GM19328 (cell line): ENCODE results near the gene TENT5A.

Source experiments
- ATAC-seq: cut with Tn5 transposase; IDR thresholded peaks from one replicate; pipeline ENCODE4 v1.9.1; 2021; ENCODE audit warnings: mild to moderate bottlenecking, moderate library complexity; ENCODE audit not compliant: unreplicated experiment

The TENT5A gene

DNA sequence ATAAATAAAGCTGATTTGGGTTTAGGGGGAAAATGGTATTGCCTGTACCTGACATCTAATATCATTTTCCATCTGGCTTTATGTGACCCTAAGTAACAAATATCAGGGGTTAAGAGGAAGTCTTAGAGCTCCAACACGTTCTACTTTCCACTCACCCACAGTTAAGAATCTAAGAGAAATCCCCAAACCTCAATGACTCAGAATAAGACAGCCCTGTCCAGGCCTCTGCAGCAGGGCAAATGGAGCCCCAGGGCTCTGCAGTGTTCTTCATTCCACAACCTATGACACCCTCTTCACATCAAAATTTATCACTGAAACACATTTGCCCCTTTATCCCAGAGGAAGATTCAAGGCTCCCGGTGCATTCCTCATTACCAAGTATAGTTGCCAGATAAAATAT is 20.3 kb upstream of the TENT5A start:
- ATAC-seq, result peak; percentile 97

DNA sequence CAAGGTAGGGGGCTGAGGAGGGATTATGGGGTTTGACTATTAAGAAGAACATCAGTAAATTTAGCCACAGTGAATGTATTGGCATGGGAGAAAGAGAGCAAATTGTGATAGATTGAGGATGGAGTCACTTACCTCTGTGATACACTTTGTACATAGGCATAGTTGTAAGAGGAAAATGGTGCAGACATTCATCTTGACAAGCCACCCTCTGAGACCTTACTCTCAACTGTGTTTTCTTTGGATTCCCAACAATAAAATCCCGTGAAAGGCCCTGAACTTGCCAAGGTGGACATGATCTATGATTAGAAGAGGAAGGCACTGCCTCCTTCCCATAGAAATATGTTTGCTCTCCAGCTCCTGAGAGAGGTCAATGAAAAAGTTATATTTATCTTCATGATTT is 18.6 kb upstream of the TENT5A start:
- no peak for ATAC-seq

DNA sequence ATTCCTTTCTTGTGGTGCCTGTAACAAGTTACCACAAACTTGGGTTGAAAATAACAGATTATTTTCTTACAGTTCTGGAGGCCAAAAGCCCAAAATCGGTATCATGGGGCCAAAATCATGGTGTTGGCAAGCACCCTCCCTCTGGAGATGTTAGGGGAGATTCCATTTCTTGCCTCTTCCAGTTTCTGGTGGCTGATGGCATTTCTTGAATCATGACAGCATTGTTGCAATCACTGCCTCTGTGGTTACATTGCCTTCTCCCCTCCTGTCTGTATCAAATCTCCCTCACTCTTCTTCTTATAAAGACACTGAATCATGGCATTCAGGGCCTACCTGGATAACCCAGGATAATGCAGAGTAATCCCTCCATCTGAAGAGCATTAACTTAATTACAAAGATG is 17.9 kb upstream of the TENT5A start:
- no peak for ATAC-seq

DNA sequence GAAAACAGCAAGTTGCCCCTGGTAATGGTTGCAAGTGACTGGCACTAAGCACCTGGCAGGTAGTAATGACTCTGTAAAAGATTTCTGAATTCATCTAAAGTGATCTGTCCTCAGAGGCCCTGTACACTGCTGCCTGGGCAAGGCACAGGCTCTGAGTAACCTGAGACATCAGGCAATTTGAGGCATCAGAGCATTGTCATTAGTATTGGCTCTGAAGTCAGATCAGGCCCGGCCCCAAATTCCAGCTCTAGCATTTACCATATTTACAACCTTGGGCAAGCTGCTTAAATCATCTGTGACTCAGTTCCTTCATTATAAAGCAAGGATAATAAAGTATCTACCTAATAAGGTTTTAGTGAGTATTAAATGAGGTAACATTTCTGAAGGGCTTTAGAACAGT is 17.3 kb upstream of the TENT5A start:
- ATAC-seq, result no peak

DNA sequence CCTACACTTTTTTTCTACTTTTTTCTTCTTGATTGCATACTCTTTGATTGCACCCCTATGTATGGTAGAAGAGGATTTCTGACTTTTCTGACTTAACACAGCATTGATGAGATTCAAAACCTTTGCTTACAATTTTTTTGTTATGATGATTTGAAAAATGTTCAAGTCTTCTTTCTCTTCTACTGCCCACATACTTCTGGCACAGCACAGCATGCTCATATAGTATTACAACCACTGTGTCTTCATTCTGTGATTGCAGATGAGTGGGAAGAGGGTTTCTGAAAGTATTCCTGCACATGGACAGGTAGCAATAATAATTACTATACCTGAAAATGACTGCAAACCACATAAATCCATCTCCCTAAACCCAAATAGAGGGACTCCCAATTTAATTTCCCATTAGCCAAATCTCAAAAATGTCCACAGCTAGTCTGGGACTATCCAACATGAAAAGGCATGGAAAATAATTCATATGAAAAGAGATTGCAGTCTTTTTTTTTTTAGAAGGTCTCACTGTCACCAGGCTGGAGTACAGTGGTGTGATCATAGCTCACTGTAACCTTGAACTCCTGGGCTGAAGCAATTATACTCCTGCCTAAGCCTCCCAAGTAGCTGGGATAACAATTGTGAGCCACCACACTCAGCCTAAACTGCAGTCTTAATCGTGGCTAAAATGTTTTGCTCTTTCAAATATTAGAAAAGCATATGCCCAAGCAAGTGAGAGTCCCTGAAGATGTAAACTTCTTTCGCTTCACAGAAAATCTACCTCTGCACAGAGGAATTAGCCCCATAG is 15.9 kb upstream of the TENT5A start:
- ATAC-seq, result no peak

DNA sequence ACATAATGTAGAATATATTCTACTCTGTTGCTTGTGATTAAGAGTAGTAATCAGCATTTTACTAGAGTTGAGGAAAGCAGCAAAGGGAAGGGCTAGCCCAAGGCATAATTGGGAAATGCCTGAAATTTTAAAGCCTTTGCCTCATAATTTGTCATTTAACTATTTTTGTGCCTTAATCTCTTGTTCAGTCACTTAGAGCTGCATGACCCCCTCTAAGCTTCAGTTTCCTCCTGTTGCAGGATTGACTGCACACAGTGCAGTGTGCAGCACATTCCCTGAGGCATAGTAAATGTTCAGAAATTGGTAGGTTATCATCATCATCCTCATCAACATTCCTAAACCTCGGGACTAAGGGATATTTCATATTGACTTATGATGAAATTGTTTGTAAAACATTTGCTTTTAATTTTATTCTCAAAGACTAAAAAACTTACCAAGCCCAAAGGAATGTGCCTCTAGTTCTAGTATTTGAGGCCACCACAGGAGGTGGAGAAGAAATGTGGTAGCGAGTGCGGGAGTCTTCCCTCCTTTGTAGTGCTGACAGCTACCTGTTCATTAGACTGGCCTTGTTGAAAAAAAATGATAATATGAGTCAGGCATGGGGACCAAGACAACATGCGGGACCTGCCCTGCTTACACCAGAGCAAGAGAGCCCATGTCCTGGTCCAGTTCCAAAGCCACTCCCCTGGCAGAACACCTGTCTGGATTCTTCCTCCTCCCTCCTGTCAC is 14.8 kb upstream of the TENT5A start:
- ATAC-seq, result no peak

DNA sequence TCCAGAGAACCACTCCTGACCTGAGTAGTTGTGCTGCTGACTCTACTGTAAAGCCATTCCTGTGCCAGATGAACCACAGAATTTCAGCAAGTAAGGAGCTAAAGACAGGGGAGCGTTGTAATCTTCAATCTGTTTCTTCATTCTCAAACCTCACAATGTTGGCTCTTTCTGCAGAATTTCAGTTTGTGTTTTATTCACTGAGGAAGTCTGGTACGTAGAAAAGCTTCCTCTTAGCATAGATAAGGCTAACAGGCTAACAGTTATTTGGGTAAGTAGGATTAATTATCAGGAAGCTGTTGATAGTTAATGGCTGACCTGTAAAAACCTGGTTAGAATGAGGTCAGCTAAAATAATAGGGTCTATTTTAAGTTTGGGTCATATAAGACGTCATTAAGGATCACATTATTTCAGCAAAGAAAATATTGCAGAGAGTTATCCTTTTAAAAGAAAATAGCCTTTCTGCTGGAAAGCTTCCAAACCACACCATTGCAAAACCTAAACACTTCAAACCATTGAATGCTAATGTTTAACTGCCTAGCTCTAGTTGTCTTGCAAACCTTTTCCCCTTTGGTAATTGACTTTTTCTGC is 14.1 kb upstream of the TENT5A start:
- ATAC-seq, result no peak

DNA sequence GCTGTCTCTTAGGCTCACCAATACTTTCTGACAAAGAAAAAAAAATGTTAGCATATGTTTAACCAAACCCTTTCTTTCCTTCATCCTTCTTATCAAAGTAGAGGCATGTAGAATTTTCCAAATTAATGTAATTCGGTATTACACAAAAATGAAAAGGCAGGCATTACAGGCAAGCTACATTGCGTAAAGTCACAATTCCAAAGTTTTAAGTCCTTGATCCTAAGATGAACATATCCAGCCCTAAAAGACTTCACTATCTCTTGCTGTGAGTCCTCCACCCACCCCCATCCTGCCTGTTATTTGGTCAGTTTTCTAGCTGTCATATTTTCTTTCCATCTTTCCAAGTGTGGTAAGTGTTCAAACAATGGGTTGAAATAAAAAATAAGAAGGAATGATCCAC is 12.1 kb upstream of the TENT5A start:
- ATAC-seq, result no peak

DNA sequence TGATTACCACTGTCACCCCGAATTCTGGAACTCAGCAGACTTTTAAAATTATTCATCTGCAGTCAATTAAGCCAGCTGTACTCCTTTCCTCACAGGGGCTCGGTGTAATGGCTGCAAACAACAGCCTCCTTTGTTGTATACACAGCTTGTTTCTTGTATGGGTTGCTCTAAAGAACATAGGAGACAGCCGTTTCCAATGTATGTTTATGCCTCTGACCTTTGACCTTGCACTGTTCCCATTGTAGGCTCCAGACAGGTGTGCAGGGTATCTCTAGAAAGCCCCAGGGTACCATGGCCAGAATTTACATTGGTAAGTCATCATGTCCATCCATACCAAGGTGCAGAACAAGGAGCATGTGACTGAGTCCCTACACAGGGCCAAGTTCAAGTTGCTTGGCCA is 11.5 kb upstream of the TENT5A start:
- ATAC-seq, result no peak

DNA sequence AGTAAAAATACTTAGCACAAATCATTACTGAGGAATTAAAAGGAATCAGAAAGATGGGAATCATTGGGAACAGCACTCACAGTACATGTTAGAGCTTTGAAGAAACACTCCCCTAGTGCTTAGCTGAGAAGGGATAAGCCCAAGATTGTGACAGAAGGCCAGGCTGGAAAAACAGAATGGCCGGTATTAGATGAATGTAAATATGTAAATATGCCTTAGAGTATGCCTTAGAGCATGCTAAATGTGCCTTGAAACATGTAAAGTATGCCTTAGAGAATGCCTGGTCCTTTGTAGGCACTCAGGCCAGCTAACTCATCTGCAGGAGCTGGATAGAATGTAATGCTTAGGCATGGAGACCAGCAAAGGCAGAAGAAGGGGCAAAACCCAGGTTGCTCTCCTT is 10.6 kb upstream of the TENT5A start:
- ATAC-seq, result no peak

DNA sequence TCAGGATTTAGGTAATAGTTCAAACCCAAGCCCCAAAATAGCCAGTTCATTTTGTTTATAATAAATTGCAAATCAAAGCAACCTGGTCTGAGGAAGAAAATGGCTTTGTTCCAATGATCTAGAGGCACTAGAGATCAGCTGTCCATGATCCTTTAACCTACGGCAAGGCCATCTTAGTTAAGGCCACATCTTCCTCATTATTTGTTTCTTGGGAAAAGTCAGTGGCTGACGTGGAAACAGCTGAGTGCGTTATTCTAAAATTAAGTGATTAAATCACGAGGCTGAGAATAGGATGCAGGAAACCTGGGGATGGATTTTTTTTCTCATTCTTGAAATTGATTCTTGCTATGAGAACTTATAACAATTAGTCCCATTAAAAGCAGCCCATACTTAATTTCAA is 10.1 kb upstream of the TENT5A start:
- ATAC-seq, result no peak

DNA sequence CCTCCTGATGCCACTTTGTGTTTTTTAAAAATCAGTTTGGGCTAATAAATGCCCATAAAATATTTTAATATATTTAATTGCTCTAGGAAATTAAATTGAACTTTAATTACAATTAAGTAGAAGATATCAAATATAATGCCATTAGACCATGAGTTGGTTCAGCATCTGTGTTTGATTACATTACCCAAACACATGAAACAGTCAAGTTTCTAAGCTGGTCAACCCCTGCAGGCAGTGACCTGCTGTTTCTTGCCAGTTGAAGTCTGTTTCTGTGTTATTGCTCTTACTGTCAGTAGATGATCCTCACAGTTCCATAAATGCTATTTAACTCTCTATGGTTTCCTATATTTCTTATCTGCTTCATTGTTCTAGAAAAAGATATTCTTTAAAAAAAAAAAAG is 9.7 kb upstream of the TENT5A start:
- ATAC-seq, result no peak

DNA sequence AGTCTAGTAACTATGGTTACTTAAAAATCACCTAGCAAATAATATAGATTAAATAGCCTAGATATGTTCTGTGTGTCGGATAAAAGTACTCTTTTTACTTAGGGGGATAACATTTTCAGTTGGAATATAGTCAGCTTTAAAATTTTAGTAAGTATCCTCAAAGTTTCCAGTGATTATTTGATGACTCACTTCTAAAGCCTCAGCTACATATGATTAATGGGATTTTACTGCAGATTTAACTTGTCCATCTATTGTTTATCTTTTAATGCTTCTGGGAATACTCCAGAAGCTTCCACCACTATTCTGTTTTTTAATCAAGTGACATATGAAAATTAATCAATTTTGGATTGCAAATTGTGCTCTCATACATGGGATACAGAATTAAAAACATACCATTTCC is 8.7 kb upstream of the TENT5A start:
- ATAC-seq, result no peak

DNA sequence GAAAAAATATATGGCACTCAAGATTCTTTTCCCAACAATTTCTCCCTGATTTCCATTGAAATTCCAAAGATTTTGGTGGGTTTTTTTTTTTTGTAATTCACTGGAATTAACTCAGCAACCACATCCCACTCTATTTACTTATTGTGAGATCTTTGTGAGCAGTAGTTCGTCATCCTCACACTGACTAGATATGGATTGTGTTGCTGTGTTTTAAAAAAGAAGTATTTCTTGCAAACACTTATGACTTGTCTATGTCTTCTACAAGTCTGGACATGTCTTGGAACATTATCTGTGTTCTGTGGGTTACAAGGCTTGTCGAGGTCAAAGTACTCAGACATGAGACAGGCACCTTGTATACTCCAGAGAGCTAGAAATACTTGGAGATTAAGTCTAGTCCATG is 7.3 kb upstream of the TENT5A start:
- no peak for ATAC-seq

DNA sequence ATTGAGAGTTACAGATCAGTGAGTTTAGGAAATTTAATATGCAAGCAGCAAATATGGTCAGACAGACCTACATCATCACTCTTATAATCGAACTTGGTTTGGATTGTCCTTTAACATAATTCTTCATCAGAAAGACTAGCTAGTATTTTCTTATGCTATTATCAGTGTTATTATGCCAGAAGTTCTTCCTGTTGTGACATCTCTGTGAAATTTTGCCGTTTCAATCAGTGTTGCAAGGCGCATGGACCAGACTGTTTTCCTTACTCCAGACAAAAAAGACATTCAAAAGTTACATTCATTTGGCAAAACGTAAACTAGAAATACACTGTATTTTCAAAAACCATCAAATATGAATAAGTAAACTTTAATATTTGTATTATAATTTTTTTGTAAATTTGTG is 5.7 kb upstream of the TENT5A start:
- no peak for ATAC-seq

DNA sequence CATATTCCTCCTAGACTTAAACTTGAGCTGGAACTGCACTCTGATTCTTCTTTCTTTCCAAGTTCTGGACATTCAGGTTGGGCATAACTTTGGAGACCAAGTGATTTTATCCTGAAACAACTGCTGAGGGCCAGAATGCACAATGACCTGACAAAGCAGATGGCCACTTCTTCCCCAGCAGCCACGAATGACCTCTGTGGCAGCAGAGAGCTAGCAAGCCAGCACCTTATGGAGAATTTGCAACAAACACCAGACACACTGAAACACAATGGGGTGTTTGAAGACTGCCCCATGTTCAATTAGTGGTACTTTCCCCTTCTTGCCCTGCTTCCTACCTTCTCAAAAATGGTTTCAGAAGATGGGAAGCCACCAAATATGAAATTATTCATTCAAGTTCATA is 4.2 kb upstream of the TENT5A start:
- no peak for ATAC-seq

DNA sequence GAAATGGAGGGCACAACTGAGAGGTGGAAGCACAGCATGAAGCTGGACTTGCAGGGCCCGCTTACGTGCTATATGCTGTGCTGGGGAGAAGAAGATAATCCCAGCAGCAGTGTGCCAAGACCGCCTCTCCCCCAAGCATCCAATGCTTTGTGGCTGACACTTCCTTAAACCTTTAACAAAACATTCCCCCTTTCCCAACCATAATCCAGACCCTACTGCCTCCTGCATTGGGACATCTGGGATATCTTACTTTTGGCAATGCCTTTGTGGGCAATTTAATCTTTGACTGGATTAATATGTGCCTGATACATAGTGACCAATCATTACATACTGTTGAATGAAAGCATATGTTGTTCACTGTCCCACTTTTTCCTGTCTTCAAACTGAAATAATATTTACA is 3.1 kb upstream of the TENT5A start:
- ATAC-seq, result no peak

DNA sequence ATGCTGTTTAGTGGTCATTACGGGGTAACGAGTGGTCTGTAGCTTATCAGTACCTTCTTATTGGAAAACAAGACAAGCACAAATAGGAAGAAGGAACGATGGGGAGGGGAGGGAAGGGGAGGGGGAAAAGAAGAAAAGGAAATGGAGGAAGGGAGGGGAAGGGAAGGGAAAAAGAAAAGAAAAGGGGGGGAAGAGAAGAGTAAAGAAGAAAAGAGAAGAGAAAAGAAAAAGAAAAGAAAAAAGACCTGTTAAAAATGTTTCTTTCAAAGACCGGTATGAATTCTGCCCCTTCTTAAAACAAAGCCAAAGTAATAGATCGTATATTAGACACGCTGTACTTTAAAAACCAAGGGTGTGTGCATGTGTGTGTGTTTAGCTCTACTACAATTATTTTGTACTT is 2.4 kb upstream of the TENT5A start:
- ATAC-seq, result no peak

DNA sequence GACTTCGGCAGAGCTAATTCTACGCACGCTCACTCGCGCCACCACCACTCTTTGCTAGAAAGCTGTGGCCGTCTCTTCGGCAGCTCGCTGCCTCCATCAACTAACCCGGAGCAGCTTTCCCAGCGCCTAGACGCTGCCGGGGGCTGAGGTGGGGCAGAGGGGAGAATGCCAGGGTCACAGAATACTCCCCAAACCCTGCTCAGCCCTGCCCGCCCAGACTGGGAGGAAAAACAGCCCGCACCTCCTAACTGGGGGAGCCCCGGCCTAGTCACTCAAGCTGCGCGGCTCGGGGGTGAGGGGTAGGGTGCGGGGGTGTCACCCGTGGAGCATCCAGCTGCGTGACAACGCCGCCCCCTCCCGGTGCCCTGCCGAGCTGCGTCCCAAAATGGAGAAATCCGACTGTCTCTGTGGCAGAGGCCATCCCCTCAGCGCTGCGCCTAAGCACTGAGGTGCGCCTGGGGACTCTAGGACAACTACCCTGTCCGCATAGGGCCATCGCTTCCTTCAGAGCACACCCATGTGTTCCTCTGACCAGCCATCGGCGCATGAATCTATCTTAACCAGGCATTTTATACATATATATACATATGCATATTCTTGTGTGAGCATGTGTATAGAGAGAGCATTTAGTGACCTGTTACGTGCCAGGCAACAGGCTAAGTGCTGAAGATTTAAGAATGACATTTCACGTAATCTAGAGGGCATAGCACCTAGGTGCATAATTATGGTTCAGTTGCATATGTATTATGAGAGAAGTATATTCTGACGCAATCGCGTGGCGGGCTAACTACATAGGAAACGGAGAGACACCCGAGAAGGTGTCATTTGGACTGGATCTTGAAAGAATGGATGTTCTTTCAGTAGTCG is 1.5 kb upstream of the TENT5A start:
- peak; percentile 35 for ATAC-seq

DNA sequence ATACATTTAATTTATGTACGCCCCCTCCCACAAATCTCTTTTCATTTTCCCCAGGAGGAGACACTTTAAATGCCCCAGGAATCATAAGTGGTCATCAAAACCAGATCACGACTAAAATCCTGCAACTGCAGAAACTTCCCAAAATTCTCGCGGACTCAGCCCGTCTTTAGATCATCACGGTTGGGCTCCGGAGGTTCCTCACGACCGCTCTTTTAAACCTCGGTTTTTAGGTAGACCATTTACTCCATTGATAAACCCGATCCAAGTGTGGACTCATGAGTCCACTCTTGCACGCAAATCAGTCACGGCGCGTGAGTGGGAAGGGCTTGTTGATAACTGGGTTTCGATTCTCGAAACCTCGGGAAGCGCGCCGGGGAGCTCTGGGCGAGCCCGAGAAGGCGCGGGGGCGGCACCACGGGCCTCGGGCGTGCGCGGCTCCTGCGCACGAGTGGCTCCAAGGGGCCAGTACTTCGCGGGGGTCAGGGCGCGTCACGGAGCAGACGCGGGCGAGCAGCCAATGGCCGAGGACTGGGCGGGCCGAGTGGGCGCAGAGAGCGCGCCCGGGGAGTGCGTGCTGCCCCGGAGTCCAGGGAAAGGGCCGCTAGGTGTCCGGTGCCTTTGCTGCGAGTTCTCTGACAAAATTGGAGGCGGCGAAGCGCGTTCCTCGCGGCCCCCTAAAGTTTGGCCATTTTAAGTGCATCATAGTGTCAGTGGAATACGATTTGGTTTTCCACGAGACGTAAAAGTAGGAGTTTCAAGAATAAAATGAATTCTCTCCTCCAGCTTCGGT is 635 bp upstream of the TENT5A start:
- peak; percentile 42 for ATAC-seq
